PC-9 (cell line): Measurements from ENCODE around the gene CHST12.

Experiments
- EZH2 ChIP-seq: fragments of 200-600 bp; sonication (generic); IDR thresholded peaks from 2 replicates; pipeline ENCODE4 v1.8.0; 2017; ENCODE audit warnings: antibody characterized with exemption, low read depth
- TF ChIP-seq, protein P1 (sequence below): fragments of 200-600 bp; sonication (generic); conservative IDR thresholded peaks from 2 replicates; pipeline ENCODE4 v1.6.1; 2017; ENCODE audit warnings: mixed run types, antibody characterized with exemption, mild to moderate bottlenecking, moderate library complexity

DNA sequence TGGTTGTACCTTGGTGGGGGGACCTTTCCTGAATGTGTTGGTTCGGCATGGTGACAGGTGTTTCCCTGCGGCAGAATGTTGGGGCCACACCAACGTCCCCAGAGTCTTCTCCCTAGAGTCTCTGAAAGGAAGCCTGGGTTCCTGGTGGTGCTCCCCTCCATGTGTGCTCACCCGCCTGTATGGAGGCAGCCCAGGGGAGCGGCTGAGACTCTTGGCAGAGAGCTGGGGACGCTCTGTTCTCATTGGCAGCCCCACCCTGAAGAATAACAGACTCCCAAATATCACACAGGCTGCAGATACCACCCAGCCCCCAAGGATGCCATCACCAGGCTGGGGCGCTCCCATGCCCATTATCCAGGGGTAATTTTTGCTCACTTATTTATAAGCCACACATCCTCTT, 34.8 kb downstream of the CHST12 start:
- TF ChIP-seq, protein P1, sequence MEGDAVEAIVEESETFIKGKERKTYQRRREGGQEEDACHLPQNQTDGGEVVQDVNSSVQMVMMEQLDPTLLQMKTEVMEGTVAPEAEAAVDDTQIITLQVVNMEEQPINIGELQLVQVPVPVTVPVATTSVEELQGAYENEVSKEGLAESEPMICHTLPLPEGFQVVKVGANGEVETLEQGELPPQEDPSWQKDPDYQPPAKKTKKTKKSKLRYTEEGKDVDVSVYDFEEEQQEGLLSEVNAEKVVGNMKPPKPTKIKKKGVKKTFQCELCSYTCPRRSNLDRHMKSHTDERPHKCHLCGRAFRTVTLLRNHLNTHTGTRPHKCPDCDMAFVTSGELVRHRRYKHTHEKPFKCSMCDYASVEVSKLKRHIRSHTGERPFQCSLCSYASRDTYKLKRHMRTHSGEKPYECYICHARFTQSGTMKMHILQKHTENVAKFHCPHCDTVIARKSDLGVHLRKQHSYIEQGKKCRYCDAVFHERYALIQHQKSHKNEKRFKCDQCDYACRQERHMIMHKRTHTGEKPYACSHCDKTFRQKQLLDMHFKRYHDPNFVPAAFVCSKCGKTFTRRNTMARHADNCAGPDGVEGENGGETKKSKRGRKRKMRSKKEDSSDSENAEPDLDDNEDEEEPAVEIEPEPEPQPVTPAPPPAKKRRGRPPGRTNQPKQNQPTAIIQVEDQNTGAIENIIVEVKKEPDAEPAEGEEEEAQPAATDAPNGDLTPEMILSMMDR: no peak
- no peak for TF ChIP-seq EZH2
